Endodermal cell (in vitro differentiated cells): ENCODE data around the gene ALDH3B1. TPM values are rescaled to one million over a fixed set of nuclear protein-coding genes. Genes with fewer than 3 reads are reported as not detected.

ENCODE experiments used
- DNase-seq: peaks from one replicate; pipeline ENCODE4 v3.0.0-alpha.2; 2017
- H3K27ac ChIP-seq: 2 replicates; pipeline ENCODE4 v1.5.1; 2013; ENCODE audit warnings: mild to moderate bottlenecking, low read depth, low read length, moderate library complexity
- H3K27me3 ChIP-seq: 2 replicates; pipeline ENCODE4 v1.6.1; 2013; ENCODE audit warnings: mild to moderate bottlenecking, low read length, moderate library complexity; ENCODE audit not compliant: insufficient read depth, control insufficient read depth, poor library complexity, severe bottlenecking
- H3K36me3 ChIP-seq: 2 replicates; pipeline ENCODE4 v1.7.0; 2013; ENCODE audit warnings: mild to moderate bottlenecking, low read length, moderate library complexity; ENCODE audit not compliant: control insufficient read depth, insufficient read depth
- H3K4me1 ChIP-seq: one replicate; pipeline ENCODE4 v1.7.0; 2013; ENCODE audit warnings: low read length; ENCODE audit not compliant: control insufficient read depth, insufficient read depth
- H3K4me3 ChIP-seq: 2 replicates; pipeline ENCODE4 v1.5.1; 2013; ENCODE audit warnings: mild to moderate bottlenecking, low read length, moderate library complexity
- H3K9ac ChIP-seq: 2 replicates; pipeline ENCODE4 v1.6.1; 2013; ENCODE audit warnings: mild to moderate bottlenecking, low read length, moderate library complexity; ENCODE audit not compliant: poor library complexity, severe bottlenecking; ENCODE audit errors: extremely low read depth
- H3K9me3 ChIP-seq: 2 replicates; pipeline ENCODE4 v1.6.1; 2013; ENCODE audit warnings: mild to moderate bottlenecking, low read length, moderate library complexity; ENCODE audit not compliant: control insufficient read depth
- H3K27ac Mint-ChIP-seq: 2 replicates; pipeline ENCODE4 v1.8.0; 2020; ENCODE audit warnings: mixed read lengths
- H3K27me3 Mint-ChIP-seq: 2 replicates; pipeline ENCODE4 v1.8.0; 2021; ENCODE audit warnings: mild to moderate bottlenecking, mixed read lengths; ENCODE audit not compliant: insufficient read depth
- H3K36me3 Mint-ChIP-seq: 2 replicates; pipeline ENCODE4 v1.8.0; 2020; ENCODE audit warnings: low read depth, mixed read lengths
- H3K4me1 Mint-ChIP-seq: 2 replicates; pipeline ENCODE4 v1.8.0; 2020; ENCODE audit warnings: mixed read lengths
- H3K4me3 Mint-ChIP-seq: 2 replicates; pipeline ENCODE4 v1.8.0; 2020; ENCODE audit warnings: mild to moderate bottlenecking, moderate library complexity, mixed read lengths
- H3K9me3 Mint-ChIP-seq: 2 replicates; pipeline ENCODE4 v1.8.0; 2020; ENCODE audit warnings: mild to moderate bottlenecking, mixed read lengths
- CTCF ChIP-seq: fragments of 200-600 bp; sonication (generic); conservative IDR thresholded peaks from 2 replicates; pipeline ENCODE4 v1.5.0; 2021; ENCODE audit warnings: antibody characterized with exemption, mild to moderate bottlenecking
- WGBS, 2 experiments: methylation state at CpG; one replicate each; pipeline versions ENCODE4 v1.1.5 to v1.1.7; 2013; ENCODE audit warnings: missing lambda C conversion rate in 2 of 2, mixed read lengths in 1 of 2; ENCODE audit not compliant: insufficient coverage in 1 of 2, insufficient read length in 1 of 2; 5-methylcytosine and 5-hydroxymethylcytosine counted together
- total RNA-seq, 2 donors: library from RNA; stranded (reverse); fragmentation: NEBNext Ultra II Directional in 1 of 2; extraction: Animal tissue kit (Norgen Biotek cat#: 25700) in 1 of 2; gene quantifications; 2 replicates in 1 of 2; 3 replicates in 1 of 2; pipeline ENCODE4 v1.2.1, GENCODE V29; 2021

Gene ALDH3B1
- total RNA-seq, 2 donors from 2014 or later, result 0.11 TPM; not detected in 1

GRCh38 chr11:68038718-68039525 is 28.8 kb downstream of the ALDH3B1 start, which contains the start of gene TCIRG1:
Gene TCIRG1, plus strand, starts transcription at chr11:68039025. Its CDS starts 2,247 bp downstream, at chr11:68041272.
- 25 to 55% methylated on average over 12 to 51 of the region's 51 CpGs for WGBS, 2 experiments
- Mint-ChIP-seq H3K4me3 (peak within 1 kb of the TSS; percentile 52), H3K36me3 (peaks cover 8% of the 10 kb centered on the region), H3K4me1 (peaks cover 3% of the 10 kb centered on the region), H3K27ac (peak within 1 kb of the TSS; percentile 74), H3K27me3 (no peaks in the 10 kb centered on the region), H3K9me3 (no peaks in the 10 kb centered on the region)
- Histone ChIP-seq H3K4me1 (peaks cover 9% of the 10 kb centered on the region), H3K27me3 (no peaks in the 10 kb centered on the region), H3K9me3 (no peaks in the 10 kb centered on the region), H3K4me3 (peak within 1 kb of the TSS; percentile 71), H3K9ac (peak within 1 kb of the TSS; percentile 1), H3K27ac (peak within 1 kb of the TSS; percentile 24), H3K36me3 (peaks cover 6% of the 10 kb centered on the region)
- TF ChIP-seq CTCF, result no peak
- peak; percentile 92 for DNase-seq

- no peaks in the 10 kb centered on the region for H3K27me3 ChIP-seq
- Mint-ChIP-seq H3K27me3 (no peaks in the 10 kb centered on the region), H3K4me3 (peak overlapping the region; percentile 52), H3K36me3 (peaks cover under 1% of the 10 kb centered on the region), H3K9me3 (no peaks in the 10 kb centered on the region), H3K27ac (peak overlapping the region; percentile 61), H3K4me1 (peaks cover 3% of the 10 kb centered on the region)
- WGBS, 2 experiments, result 88% methylated on average over 10 of the region's 10 CpGs; no CpG with 5 or more reads in 1 of the 2 experiments
- peak overlapping the region; percentile 71 for H3K4me3 ChIP-seq
- DNase-seq, result peak; percentile 61
- no peaks in the 10 kb centered on the region for H3K36me3 ChIP-seq
- peaks cover 9% of the 10 kb centered on the region for H3K4me1 ChIP-seq
- no peak overlapping the region for H3K27ac ChIP-seq
- TF ChIP-seq CTCF, result no peak
- H3K9me3 ChIP-seq, result no peaks in the 10 kb centered on the region
- peak overlapping the region; percentile 1 for H3K9ac ChIP-seq
Measured at GRCh38 chr11:68039526-68040086, 29.5 kb downstream of the ALDH3B1 start.

- H3K36me3 Mint-ChIP-seq, result peaks cover 2% of the 10 kb centered on the region
- peak overlapping the region; percentile 52 for H3K4me3 Mint-ChIP-seq
- peaks cover 9% of the 10 kb centered on the region for H3K4me1 ChIP-seq
- peak; percentile 90 for DNase-seq
- no peak overlapping the region for H3K9ac ChIP-seq
- TF ChIP-seq CTCF, result no peak
- H3K36me3 ChIP-seq, result no peaks in the 10 kb centered on the region
- 68 to 87% methylated on average over 10 to 22 of the region's 22 CpGs for WGBS, 2 experiments
- no peaks in the 10 kb centered on the region for H3K9me3 Mint-ChIP-seq
- H3K27ac Mint-ChIP-seq, result peak overlapping the region; percentile 61
- no peaks in the 10 kb centered on the region for H3K27me3 Mint-ChIP-seq
- H3K27ac ChIP-seq, result no peak overlapping the region
- no peak overlapping the region for H3K4me3 ChIP-seq
- H3K4me1 Mint-ChIP-seq, result peaks cover 3% of the 10 kb centered on the region
- no peaks in the 10 kb centered on the region for H3K9me3 ChIP-seq
- H3K27me3 ChIP-seq, result no peaks in the 10 kb centered on the region
Measured at GRCh38 chr11:68040101-68040956, 30.2 kb downstream of the ALDH3B1 start.
